Activated T-helper 9 cell treated with anti-CD3 and anti-CD28 coated beads, Interleukin-2, amount 50 U/mL, for 16 hours (primary cell): ENCODE results near the gene SEMA6C.
"Not testable (repeated sequence)": the region's sequence is repeated elsewhere in the genome, so short reads cannot be mapped to it uniquely, and the experiment has no call there.

Experiments used
- DNase-seq: peaks from one replicate; pipeline ENCODE4 v3.0.0-alpha.2; 2020; ENCODE audit warnings: low read depth

The SEMA6C gene

GRCh38 chr1:151130987-151131586, 15.3 kb downstream of the SEMA6C start:
- DNase-seq, result peak; percentile 53

GRCh38 chr1:151128800-151129199, 17.6 kb downstream of the SEMA6C start:
- no peak for DNase-seq

GRCh38 chr1:151124763-151125403, 21.5 kb downstream of the SEMA6C start:
- no peak for DNase-seq

- no peak for DNase-seq
Observed at GRCh38 chr1:151113877-151114276, 32.6 kb downstream of the SEMA6C start.

- DNase-seq, result no peak
Observed at GRCh38 chr1:151108331-151108730, 38.1 kb downstream of the SEMA6C start.

- DNase-seq, result no peak
Observed at GRCh38 chr1:151106894-151107293, 39.5 kb downstream of the SEMA6C start.

- no peak for DNase-seq
Observed at GRCh38 chr1:151104630-151105029, 41.8 kb downstream of the SEMA6C start.

GRCh38 chr1:151098126-151098525, 48.3 kb downstream of the SEMA6C start:
- no peak for DNase-seq

- not testable (repeated sequence) for DNase-seq
Observed at GRCh38 chr1:151097426-151097825, 49.0 kb downstream of the SEMA6C start.

GRCh38 chr1:151085953-151086559, 60.4 kb downstream of the SEMA6C start:
- DNase-seq, result no peak
